Activated CD4-positive, alpha-beta memory T cell treated with anti-CD3 and anti-CD28 coated beads for 36 hours (primary cell): ENCODE results near the gene NDRG3. TPM values are rescaled to one million over a fixed set of nuclear protein-coding genes. Genes with fewer than 3 reads are reported as not detected.

ENCODE experiments used
- CTCF ChIA-PET: fragments of 350-600 bp; sonication (Branson Sonifier 250); formaldehyde crosslinking; loops from one replicate; lab custom pipeline; 2021; ENCODE audit warnings: antibody characterized with exemption, inconsistent platforms; lab: Charles Lee
- POLR2A ChIA-PET: fragments of 350-600 bp; sonication (Branson Sonifier 250); formaldehyde crosslinking; loops from one replicate; lab custom pipeline; 2021; ENCODE audit warnings: antibody characterized with exemption; lab: Charles Lee
- DNase-seq: peaks from one replicate; pipeline ENCODE4 v3.0.0-alpha.2; 2020
- H3K27ac Mint-ChIP-seq: one replicate; pipeline ENCODE4 v1.8.0; 2021; ENCODE audit warnings: mixed read lengths
- H3K27me3 Mint-ChIP-seq: one replicate; pipeline ENCODE4 v1.8.0; 2021; ENCODE audit warnings: mixed read lengths
- H3K36me3 Mint-ChIP-seq: one replicate; pipeline ENCODE4 v1.8.0; 2021; ENCODE audit warnings: mixed read lengths
- H3K4me1 Mint-ChIP-seq: one replicate; pipeline ENCODE4 v1.8.0; 2021; ENCODE audit warnings: low read depth, mixed read lengths
- H3K4me3 Mint-ChIP-seq: one replicate; pipeline ENCODE4 v1.8.0; 2021; ENCODE audit warnings: mild to moderate bottlenecking, mixed read lengths
- H3K9me3 Mint-ChIP-seq: one replicate; pipeline ENCODE4 v1.8.0; 2021; ENCODE audit warnings: mixed read lengths
- intact Hi-C: fragments of 100-400 bp; cut with micrococcal nuclease; formaldehyde crosslinking; loops from one replicate; pipeline ENCODE4 v1.15.1; 2023
- total RNA-seq, 2 experiments: library from RNA; stranded (reverse); gene quantifications; one replicate each; pipeline ENCODE4 v1.2.3, GENCODE V29; 2021

Gene NDRG3
- total RNA-seq, 2 experiments from 2014 or later: 29.9 to 33.1 TPM

- Mint-ChIP-seq H3K4me3 (peak overlapping the region; percentile 99), H3K36me3 (peaks cover 22% of the 10 kb centered on the region), H3K27ac (peak overlapping the region; percentile 97), H3K4me1 (peaks cover 28% of the 10 kb centered on the region), H3K27me3 (no peaks in the 10 kb centered on the region), H3K9me3 (no peaks in the 10 kb centered on the region)
- DNase-seq: peak; percentile 43
- POLR2A ChIA-PET: interaction anchor here (0.5 to 4.2 kb wide), 12 partner anchors 9 to 489 kb away, joined by 3 to 51 read pairs (median 6); partner anchors contain the start of genes SLA2 and TGIF2
- CTCF ChIA-PET: interaction anchor here (0.7 to 4.3 kb wide), 26 partner anchors 8 to 316 kb away, joined by 3 to 100 read pairs (median 5); partner anchors contain the start of genes DSN1, SLA2 and TGIF2
- intact Hi-C loops: loop anchor here (5.0 kb wide), 2 partner anchors 141 to 166 kb away; partner anchors contain the start of genes DSN1 and NDRG3
Measured at GRCh38 chr20:36606158-36607066, 139.5 kb downstream of the NDRG3 start.

- ChIA-PET POLR2A (interaction anchor here (0.6 to 4.2 kb wide), 13 partner anchors 11 to 490 kb away, joined by 3 to 51 read pairs (median 5); partner anchors contain the start of genes SLA2 and TGIF2), CTCF (interaction anchor here (0.6 to 4.3 kb wide), 33 partner anchors 9 to 651 kb away, joined by 3 to 100 read pairs (median 5); partner anchors contain the start of genes DSN1, SCAND1, SLA2 and TGIF2)
- no peaks in the 10 kb centered on the region for H3K9me3 Mint-ChIP-seq
- peaks cover 28% of the 10 kb centered on the region for H3K4me1 Mint-ChIP-seq
- peak within 1 kb of the TSS; percentile 97 for H3K27ac Mint-ChIP-seq
- H3K27me3 Mint-ChIP-seq: no peaks in the 10 kb centered on the region
- peak within 1 kb of the TSS; percentile 99 for H3K4me3 Mint-ChIP-seq
- DNase-seq: peak; percentile 100
- peaks cover 19% of the 10 kb centered on the region for H3K36me3 Mint-ChIP-seq
- intact Hi-C loops: loop anchor here (1.0 to 5.0 kb wide), 5 partner anchors 11 to 167 kb away; partner anchors contain the start of genes DSN1 and NDRG3
Measured at GRCh38 chr20:36605399-36606157, 140.3 kb downstream of the NDRG3 start, which contains the start of gene RAB5IF. Gene RAB5IF, plus strand, starts transcription at chr20:36605779. Its CDS starts 173 bp downstream, at chr20:36605952.

GRCh38 chr20:36604952-36605398 is 140.9 kb downstream of the NDRG3 start:
- no peaks in the 10 kb centered on the region for H3K9me3 Mint-ChIP-seq
- intact Hi-C loops: loop anchor here (1.0 to 5.0 kb wide), 5 partner anchors 11 to 167 kb away; partner anchors contain the start of genes DSN1 and NDRG3
- POLR2A ChIA-PET: interaction anchor here (0.9 to 4.2 kb wide), 9 partner anchors 10 to 139 kb away, joined by 3 to 51 read pairs (median 8); partner anchors contain the start of genes SLA2 and TGIF2
- peaks cover 19% of the 10 kb centered on the region for H3K36me3 Mint-ChIP-seq
- peak overlapping the region; percentile 99 for H3K4me3 Mint-ChIP-seq
- DNase-seq: peak; percentile 74
- CTCF ChIA-PET: interaction anchor here (0.6 to 4.3 kb wide), 25 partner anchors 9 to 650 kb away, joined by 3 to 100 read pairs (median 5); partner anchors contain the start of genes DSN1, SCAND1, SLA2 and TGIF2
- H3K27ac Mint-ChIP-seq: peak overlapping the region; percentile 97
- H3K27me3 Mint-ChIP-seq: no peaks in the 10 kb centered on the region
- peaks cover 30% of the 10 kb centered on the region for H3K4me1 Mint-ChIP-seq

Other genes with a start within 250 kb of the NDRG3 start
- gene MYL9, start 204.6 kb downstream of the NDRG3 start, total RNA-seq: under 1 TPM; 0.12 to 0.29 TPM
- 10 to 100 TPM; 39.7 to 43.0 TPM for gene TGIF2, start 172.5 kb downstream of the NDRG3 start, total RNA-seq
- gene RAB5IF, start 140.3 kb downstream of the NDRG3 start, total RNA-seq: 100 to 1,000 TPM; 113 to 114 TPM
- gene SLA2, start 99.9 kb downstream of the NDRG3 start, total RNA-seq: 10 to 100 TPM; 47.1 to 47.7 TPM
- 10 to 100 TPM; 25.9 to 30.1 TPM for gene DSN1, start 27.7 kb upstream of the NDRG3 start, total RNA-seq
- not detected for gene TLDC2, start 130.0 kb upstream of the NDRG3 start, total RNA-seq
- gene SAMHD1, start 205.6 kb upstream of the NDRG3 start, total RNA-seq: 10 to 100 TPM; 50.4 to 57.7 TPM